Mammary epithelial cell (primary cell): ENCODE measurements around the gene GLB1L3.

Experiments
- EZH2 ChIP-seq: IDR thresholded peaks from 2 replicates; pipeline ENCODE4 v1.6.1; 2012; ENCODE audit warnings: low read length, inconsistent platforms, borderline replicate concordance
- TF ChIP-seq, protein P1 (sequence below), 2 donors: IDR thresholded peaks in 1 of 2; conservative IDR thresholded peaks in 1 of 2; 2 replicates each; pipeline ENCODE4 v1.5.1; 2011 to 2012; ENCODE audit warnings: inconsistent platforms in 2 of 2, low read length in 2 of 2, mild to moderate bottlenecking in 2 of 2, control low read depth in 1 of 2, low read depth in 1 of 2; ENCODE audit not compliant: insufficient read depth in 1 of 2; ENCODE audit errors: extremely low read depth in 1 of 2

DNA sequence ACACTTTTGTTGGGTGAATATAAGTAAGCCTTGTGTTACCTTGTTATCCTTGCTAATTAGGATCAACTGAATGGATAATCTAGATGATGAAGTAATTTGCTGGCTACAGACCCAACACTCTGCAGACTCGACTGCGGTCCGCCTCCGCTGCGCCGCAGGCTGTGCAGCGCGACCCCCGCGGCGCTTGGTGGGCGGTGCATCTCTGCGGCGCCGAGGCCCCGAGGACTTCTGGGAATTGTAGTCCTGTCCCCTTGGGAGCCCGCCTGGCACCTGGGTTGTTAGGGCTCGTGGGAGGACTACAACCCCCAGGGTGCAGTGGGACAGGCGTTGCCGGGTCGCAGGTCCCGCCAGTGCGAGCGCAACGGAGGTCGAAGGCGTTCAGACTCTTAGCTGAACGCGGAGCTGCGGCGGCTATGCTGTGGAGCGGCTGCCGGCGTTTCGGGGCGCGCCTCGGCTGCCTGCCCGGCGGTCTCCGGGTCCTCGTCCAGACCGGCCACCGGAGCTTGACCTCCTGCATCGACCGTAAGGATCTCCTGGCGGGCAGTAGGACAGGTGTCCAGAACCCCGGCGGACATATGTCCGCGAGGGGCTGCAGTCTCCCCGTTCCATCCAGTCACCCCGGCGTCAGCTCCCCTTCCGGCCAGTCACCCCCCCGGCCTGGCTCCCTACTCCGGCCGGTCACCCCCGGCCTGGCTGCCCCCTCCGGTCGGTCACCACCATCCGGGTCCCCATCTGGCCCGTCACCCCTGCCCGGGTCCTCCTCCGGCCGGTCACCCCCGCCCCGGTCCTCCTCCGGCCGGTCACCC lies 22.8 kb upstream of the GLB1L3 start, which contains the start of the genes ACAD8 and THYN1:
- TF ChIP-seq, protein P1, sequence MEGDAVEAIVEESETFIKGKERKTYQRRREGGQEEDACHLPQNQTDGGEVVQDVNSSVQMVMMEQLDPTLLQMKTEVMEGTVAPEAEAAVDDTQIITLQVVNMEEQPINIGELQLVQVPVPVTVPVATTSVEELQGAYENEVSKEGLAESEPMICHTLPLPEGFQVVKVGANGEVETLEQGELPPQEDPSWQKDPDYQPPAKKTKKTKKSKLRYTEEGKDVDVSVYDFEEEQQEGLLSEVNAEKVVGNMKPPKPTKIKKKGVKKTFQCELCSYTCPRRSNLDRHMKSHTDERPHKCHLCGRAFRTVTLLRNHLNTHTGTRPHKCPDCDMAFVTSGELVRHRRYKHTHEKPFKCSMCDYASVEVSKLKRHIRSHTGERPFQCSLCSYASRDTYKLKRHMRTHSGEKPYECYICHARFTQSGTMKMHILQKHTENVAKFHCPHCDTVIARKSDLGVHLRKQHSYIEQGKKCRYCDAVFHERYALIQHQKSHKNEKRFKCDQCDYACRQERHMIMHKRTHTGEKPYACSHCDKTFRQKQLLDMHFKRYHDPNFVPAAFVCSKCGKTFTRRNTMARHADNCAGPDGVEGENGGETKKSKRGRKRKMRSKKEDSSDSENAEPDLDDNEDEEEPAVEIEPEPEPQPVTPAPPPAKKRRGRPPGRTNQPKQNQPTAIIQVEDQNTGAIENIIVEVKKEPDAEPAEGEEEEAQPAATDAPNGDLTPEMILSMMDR (conservative IDR thresholded peaks at IDR 0.05 in 1 of 2, IDR thresholded peaks at IDR 0.05 in 1 of 2; ENCODE audit: extremely low read depth in 1 of 2, insufficient read depth in 1 of 2, low read depth in 1 of 2, low read length in 2 of 2) = peak in 1 of 2 donors; percentile 27
- no peak for TF ChIP-seq EZH2
